ENCODE measurements around the gene TOX2. TPM values are rescaled to one million over a fixed set of nuclear protein-coding genes. Genes with fewer than 3 reads are reported as not detected.

Gene TOX2
- total RNA-seq, 1 experiment from 2014 or later, result not detected

GRCh38 chr20:44052166-44052565, 137.5 kb downstream of the TOX2 start:
- H3K36me3 Mint-ChIP-seq (ENCODE audit: insufficient read depth, unreplicated experiment), result no peaks in the 10 kb centered on the region
- DNase-seq, result no peak
- no peaks in the 10 kb centered on the region for H3K9me3 Mint-ChIP-seq (ENCODE audit: low read depth, unreplicated experiment)
- H3K27me3 Mint-ChIP-seq (ENCODE audit: unreplicated experiment), result peaks cover 77% of the 10 kb centered on the region
- H3K4me1 Mint-ChIP-seq (ENCODE audit: low read depth, unreplicated experiment), result no peaks in the 10 kb centered on the region
- no TSS peak for BruUV-seq (replicated peaks)
- CTCF ChIA-PET, result interaction anchor here (1.5 kb wide), 1 partner anchor 102 kb away, joined by 3 read pairs; no protein-coding TSS in a partner anchor
- TF ChIP-seq CTCF (IDR thresholded peaks at IDR 0.05; ENCODE audit: unreplicated experiment), result no peak
- no peak overlapping the region for H3K4me3 Mint-ChIP-seq (ENCODE audit: low read depth, unreplicated experiment)
- intact Hi-C loops (cut with micrococcal nuclease; ENCODE audit: unreplicated experiment), result no loop called here
- no peak overlapping the region for H3K27ac Mint-ChIP-seq (ENCODE audit: unreplicated experiment)

GRCh38 chr20:44053046-44053445, 138.4 kb downstream of the TOX2 start:
- H3K9me3 Mint-ChIP-seq (ENCODE audit: low read depth, unreplicated experiment), result no peaks in the 10 kb centered on the region
- peaks cover 81% of the 10 kb centered on the region for H3K27me3 Mint-ChIP-seq (ENCODE audit: unreplicated experiment)
- DNase-seq, result no peak
- no peaks in the 10 kb centered on the region for H3K36me3 Mint-ChIP-seq (ENCODE audit: insufficient read depth, unreplicated experiment)
- H3K4me3 Mint-ChIP-seq (ENCODE audit: low read depth, unreplicated experiment), result no peak overlapping the region
- no peak for TF ChIP-seq CTCF (IDR thresholded peaks at IDR 0.05; ENCODE audit: unreplicated experiment)
- H3K27ac Mint-ChIP-seq (ENCODE audit: unreplicated experiment), result no peak overlapping the region
- H3K4me1 Mint-ChIP-seq (ENCODE audit: low read depth, unreplicated experiment), result no peaks in the 10 kb centered on the region
- intact Hi-C loops (cut with micrococcal nuclease; ENCODE audit: unreplicated experiment), result no loop called here
- no TSS peak for BruUV-seq (replicated peaks)
- CTCF ChIA-PET, result no interaction called here

GRCh38 chr20:44054118-44054517, 139.5 kb downstream of the TOX2 start:
- no peaks in the 10 kb centered on the region for H3K36me3 Mint-ChIP-seq (ENCODE audit: insufficient read depth, unreplicated experiment)
- H3K4me3 Mint-ChIP-seq (ENCODE audit: low read depth, unreplicated experiment), result no peak overlapping the region
- peaks cover 88% of the 10 kb centered on the region for H3K27me3 Mint-ChIP-seq (ENCODE audit: unreplicated experiment)
- DNase-seq, result no peak
- intact Hi-C loops (cut with micrococcal nuclease; ENCODE audit: unreplicated experiment), result no loop called here
- TF ChIP-seq CTCF (IDR thresholded peaks at IDR 0.05; ENCODE audit: unreplicated experiment), result no peak
- CTCF ChIA-PET, result no interaction called here
- H3K9me3 Mint-ChIP-seq (ENCODE audit: low read depth, unreplicated experiment), result no peaks in the 10 kb centered on the region
- no peak overlapping the region for H3K27ac Mint-ChIP-seq (ENCODE audit: unreplicated experiment)
- BruUV-seq (replicated peaks), result no TSS peak
- H3K4me1 Mint-ChIP-seq (ENCODE audit: low read depth, unreplicated experiment), result no peaks in the 10 kb centered on the region

GRCh38 chr20:44054849-44055248, 140.2 kb downstream of the TOX2 start:
- H3K27ac Mint-ChIP-seq (ENCODE audit: unreplicated experiment), result no peak overlapping the region

More at GRCh38 chr20:44054849-44055248, 140.2 kb downstream of the TOX2 start:
- CTCF ChIA-PET, result no interaction called here
- Mint-ChIP-seq H3K9me3 (ENCODE audit: low read depth, unreplicated experiment) (no peaks in the 10 kb centered on the region), H3K4me3 (ENCODE audit: low read depth, unreplicated experiment) (no peak overlapping the region), H3K27me3 (ENCODE audit: unreplicated experiment) (peaks cover 88% of the 10 kb centered on the region), H3K4me1 (ENCODE audit: low read depth, unreplicated experiment) (no peaks in the 10 kb centered on the region), H3K36me3 (ENCODE audit: insufficient read depth, unreplicated experiment) (no peaks in the 10 kb centered on the region)
- no peak for TF ChIP-seq CTCF (IDR thresholded peaks at IDR 0.05; ENCODE audit: unreplicated experiment)
- no TSS peak for BruUV-seq (replicated peaks)
- intact Hi-C loops (cut with micrococcal nuclease; ENCODE audit: unreplicated experiment), result no loop called here
- no peak for DNase-seq
